IMR-90 (cell line): ENCODE measurements around the gene TJAP1. TPM values are rescaled to one million over a fixed set of nuclear protein-coding genes. Genes with fewer than 3 reads are reported as not detected.

Experiments used
- ATAC-seq: fragments of 200-7000 bp; cut with Tn5 transposase; 2 replicates; pipeline ENCODE4 v1.9.1; 2020; ENCODE audit warnings: low read depth, mild to moderate bottlenecking, moderate library complexity
- BruUV-seq: library from RNA; stranded (reverse); fragments of 400-500 nt; replicated peaks from 2 replicates; lab custom pipeline; 2021; lab: Mats Ljungman, UMichigan
- CTCF ChIA-PET: fragments of 300-600 bp; formaldehyde crosslinking; extraction: SDS; loops from one replicate; lab custom pipeline; 2021; ENCODE audit warnings: antibody characterized with exemption; lab: Yijun Ruan, JAX
- POLR2A ChIA-PET: fragments of 300-600 bp; sonication (Branson Sonifier 250); formaldehyde crosslinking; loops from one replicate; lab custom pipeline; 2022; ENCODE audit warnings: antibody characterized with exemption; ENCODE audit not compliant: unreplicated experiment; lab: Charles Lee
- DNase-seq: peaks from one replicate; pipeline ENCODE4 v3.0.0; 2013
- H2AFZ ChIP-seq: replicated peaks from 2 replicates; pipeline ENCODE3; 2013; ENCODE audit warnings: low read length, mild to moderate bottlenecking; ENCODE audit not compliant: poor library complexity
- H2AK5ac ChIP-seq: 2 replicates; pipeline ENCODE4 v1.6.1; 2013; ENCODE audit warnings: low read depth, low read length, inconsistent platforms
- H2AK9ac ChIP-seq: replicated peaks from 2 replicates; pipeline ENCODE3; 2013; ENCODE audit warnings: mild to moderate bottlenecking, low read depth, low read length, moderate library complexity; ENCODE audit not compliant: poor library complexity
- H2BK120ac ChIP-seq: 2 replicates; pipeline ENCODE4 v1.6.1; 2013; ENCODE audit warnings: low read depth, low read length, inconsistent platforms
- H2BK15ac ChIP-seq: 3 replicates; pipeline ENCODE4 v1.6.1; 2013; ENCODE audit warnings: low read depth, low read length, inconsistent platforms
- H2BK20ac ChIP-seq: 2 replicates; pipeline ENCODE4 v1.6.1; 2013; ENCODE audit warnings: low read depth, mild to moderate bottlenecking, inconsistent platforms, low read length, moderate library complexity
- H2BK5ac ChIP-seq: 2 replicates; pipeline ENCODE4 v1.6.1; 2013; ENCODE audit warnings: mild to moderate bottlenecking, low read depth, low read length, inconsistent platforms; ENCODE audit not compliant: poor library complexity, severe bottlenecking
- H3K14ac ChIP-seq: replicated peaks from 2 replicates; pipeline ENCODE4 v1.6.1; 2013; ENCODE audit warnings: low read depth, low read length, inconsistent platforms
- H3K18ac ChIP-seq: 2 replicates; pipeline ENCODE4 v1.6.1; 2013; ENCODE audit warnings: low read depth, low read length, control low read depth
- H3K23ac ChIP-seq: 2 replicates; pipeline ENCODE4 v1.6.1; 2013; ENCODE audit warnings: low read depth, low read length, inconsistent platforms
- H3K27ac ChIP-seq: 2 replicates; pipeline ENCODE4 v1.5.1; 2013; ENCODE audit warnings: mild to moderate bottlenecking, control low read depth, low read length; ENCODE audit not compliant: insufficient read depth
- H3K27me3 ChIP-seq: 2 replicates; pipeline ENCODE4 v1.6.1; 2013; ENCODE audit warnings: low read length; ENCODE audit not compliant: control insufficient read depth, insufficient read depth
- H3K36me3 ChIP-seq: 2 replicates; pipeline ENCODE4 v1.6.1; 2013; ENCODE audit warnings: low read length, mixed read lengths; ENCODE audit not compliant: control insufficient read depth, insufficient read depth
- H3K4ac ChIP-seq: 2 replicates; pipeline ENCODE4 v1.6.1; 2013; ENCODE audit warnings: low read depth, low read length, inconsistent platforms
- H3K4me1 ChIP-seq: 2 replicates; pipeline ENCODE4 v1.6.1; 2013; ENCODE audit warnings: low read length, mixed read lengths; ENCODE audit not compliant: control insufficient read depth, insufficient read depth
- H3K4me2 ChIP-seq: 2 replicates; pipeline ENCODE4 v1.6.1; 2013; ENCODE audit warnings: low read depth, mild to moderate bottlenecking, control low read depth, low read length, moderate library complexity
- H3K4me3 ChIP-seq: 2 replicates; pipeline ENCODE4 v1.5.1; 2013; ENCODE audit warnings: low read depth, mild to moderate bottlenecking, control low read depth, low read length, moderate library complexity; ENCODE audit not compliant: insufficient read depth
- H3K56ac ChIP-seq: 2 replicates; pipeline ENCODE4 v1.6.1; 2013; ENCODE audit warnings: low read length, inconsistent platforms; ENCODE audit not compliant: insufficient read depth; ENCODE audit errors: extremely low read depth
- H3K79me1 ChIP-seq, 2 experiments: 2 replicates each; pipeline ENCODE4 v1.6.1; 2013; ENCODE audit warnings: low read length in 2 of 2, inconsistent platforms in 1 of 2, low read depth in 1 of 2
- H3K9ac ChIP-seq: 2 replicates; pipeline ENCODE4 v1.6.1; 2013; ENCODE audit warnings: low read depth, low read length, control low read depth
- H3K9me1 ChIP-seq: 2 replicates; pipeline ENCODE4 v1.6.1; 2013; ENCODE audit warnings: low read length, inconsistent platforms; ENCODE audit not compliant: insufficient read depth
- H3K9me3 ChIP-seq: 2 replicates; pipeline ENCODE4 v1.6.1; 2013; ENCODE audit warnings: low read length; ENCODE audit not compliant: control insufficient read depth, insufficient read depth
- H4K20me1 ChIP-seq: 2 replicates; pipeline ENCODE4 v1.6.1; 2013; ENCODE audit warnings: low read length, inconsistent platforms; ENCODE audit not compliant: insufficient read depth
- H4K5ac ChIP-seq: 2 replicates; pipeline ENCODE4 v1.6.1; 2013; ENCODE audit warnings: mild to moderate bottlenecking, low read depth, low read length, control low read depth
- H4K8ac ChIP-seq, 2 experiments: 2 replicates each; pipeline ENCODE4 v1.6.1; 2013; ENCODE audit warnings: low read depth in 2 of 2, low read length in 2 of 2, control low read depth in 1 of 2, inconsistent platforms in 1 of 2
- H4K91ac ChIP-seq: 2 replicates; pipeline ENCODE4 v1.6.1; 2013; ENCODE audit warnings: low read depth, low read length, inconsistent platforms; ENCODE audit not compliant: insufficient read depth
- BHLHE40 ChIP-seq: fragments of 150-350 bp; IDR thresholded peaks from 2 replicates; pipeline ENCODE4 v1.6.1; 2016; ENCODE audit warnings: mild to moderate bottlenecking, low read depth, low read length
- CEBPB ChIP-seq: IDR thresholded peaks from 2 replicates; pipeline ENCODE4 v1.6.1; 2012; ENCODE audit warnings: low read depth, low read length, improper control_type of control experiment
- ELK1 ChIP-seq: fragments of 150-350 bp; IDR thresholded peaks from 2 replicates; pipeline ENCODE4 v1.6.1; 2016; ENCODE audit warnings: low read depth, mild to moderate bottlenecking, low read length, moderate library complexity, borderline replicate concordance
- FOS ChIP-seq: fragments of 150-350 bp; IDR thresholded peaks from 2 replicates; pipeline ENCODE4 v1.6.1; 2016; ENCODE audit warnings: low read depth, low read length
- MAFK ChIP-seq: IDR thresholded peaks from 2 replicates; pipeline ENCODE4 v1.6.1; 2012; ENCODE audit warnings: low read depth, low read length, improper control_type of control experiment
- MAZ ChIP-seq: IDR thresholded peaks from 2 replicates; pipeline ENCODE4 v1.6.1; 2012; ENCODE audit warnings: low read depth, mild to moderate bottlenecking, low read length, improper control_type of control experiment, moderate library complexity, borderline replicate concordance
- MXI1 ChIP-seq: IDR thresholded peaks from 2 replicates; pipeline ENCODE4 v1.6.1; 2012; ENCODE audit warnings: low read depth, mild to moderate bottlenecking, low read length, moderate library complexity, borderline replicate concordance
- NFE2L2 ChIP-seq: fragments of 150-350 bp; IDR thresholded peaks from 2 replicates; pipeline ENCODE4 v1.6.1; 2016; ENCODE audit warnings: low read depth, mild to moderate bottlenecking, low read length
- POLR2A ChIP-seq: IDR thresholded peaks from 2 replicates; pipeline ENCODE4 v1.6.1; 2012; ENCODE audit warnings: mild to moderate bottlenecking, low read depth, low read length
- RAD21 ChIP-seq: IDR thresholded peaks from 2 replicates; pipeline ENCODE4 v1.6.1; 2012; ENCODE audit warnings: low read length, improper control_type of control experiment
- RFX5 ChIP-seq: IDR thresholded peaks from 2 replicates; pipeline ENCODE4 v1.8.0; 2012; ENCODE audit warnings: low read depth, mild to moderate bottlenecking, low read length, moderate library complexity
- USF2 ChIP-seq: fragments of 150-350 bp; IDR thresholded peaks from 2 replicates; pipeline ENCODE4 v1.6.1; 2017; ENCODE audit warnings: mild to moderate bottlenecking, antibody characterized with exemption, low read length, low read depth
- WGBS, 2 experiments: methylation state at CpG; one replicate each; pipeline versions ENCODE4 v1.1.5 to v1.1.7; 2013; ENCODE audit warnings: missing lambda C conversion rate in 2 of 2; ENCODE audit not compliant: insufficient read length in 1 of 2; ENCODE audit errors: extremely low coverage in 2 of 2; 5-methylcytosine and 5-hydroxymethylcytosine counted together
- dilution Hi-C: fragments of 300-500 bp; cut with HindIII; formaldehyde crosslinking; loops from one replicate; pipeline ENCODE4 v1.14.3; 2018; ENCODE audit warnings: low sequenced_read_pairs; ENCODE audit not compliant: unreplicated experiment
- in situ Hi-C: fragments of 300-500 bp; cut with MboI; formaldehyde crosslinking; loops from 3 replicates; pipeline ENCODE4 v1.14.3; 2019; ENCODE audit warnings: low sequenced_read_pairs, inconsistent platforms, mixed read lengths
- intact Hi-C: fragments of 100-400 bp; cut with micrococcal nuclease; formaldehyde crosslinking; loops from 2 replicates; pipeline ENCODE4 v1.10.0; 2022
- polyA plus RNA-seq, 3 experiments: library from polyadenylated mRNA; depleted of rRNA; stranded (reverse); fragments of >200 nt; gene quantifications; 2 replicates each; pipeline ENCODE4 v1.2.3, GENCODE V29; 2012; ENCODE audit warnings: low replicate concordance in 1 of 3
- total RNA-seq: library from RNA; depleted of rRNA; stranded (reverse); fragments of >200 nt; gene quantifications from 2 replicates; pipeline ENCODE4 v1.2.3, GENCODE V29; 2012

TJAP1 gene
- total and polyA plus RNA-seq, 2 of the 4 experiments (the other 2 are of a cell fraction), result 12.2 to 34.2 TPM

GRCh38 chr6:43516697-43517504 is 39.5 kb downstream of the TJAP1 start, which contains the start of the genes POLR1C and YIPF3:
POLR1C (plus strand) TSS chr6:43517089; CDS start chr6:43517110, 21 bp downstream.
YIPF3 (minus strand) TSS chr6:43516926; CDS start chr6:43516807, 119 bp downstream.
- Histone ChIP-seq H2BK5ac (peak within 1 kb of the TSS; percentile 67), H3K9me3 (no peaks in the 10 kb centered on the region), H3K14ac (peak within 1 kb of the TSS; percentile 100), H3K27me3 (no peaks in the 10 kb centered on the region), H4K91ac (peak within 1 kb of the TSS; percentile 73), H4K8ac (peak within 1 kb of the TSS; percentile 81 to 100), H3K4me1 (peaks cover 10% of the 10 kb centered on the region), H3K56ac (peak within 1 kb of the TSS; percentile 90), H3K23ac (peak within 1 kb of the TSS; percentile 100), H3K18ac (peak within 1 kb of the TSS; percentile 56; the same call in 1 of the 2 replicates), H3K4ac (peak within 1 kb of the TSS; percentile 99), H3K9me1 (0 out of 2 replicates have a peak, but pooled peaks cover 9% of the 10 kb centered on the region), H2BK120ac (peak within 1 kb of the TSS; percentile 45), H3K36me3 (peaks cover 53% of the 10 kb centered on the region), H4K20me1 (no peaks in the 10 kb centered on the region; the same call in 1 of the 2 replicates), H4K5ac (peak within 1 kb of the TSS; percentile 85), H2AK5ac (peak within 1 kb of the TSS; percentile 94), H3K4me3 (peak within 1 kb of the TSS; percentile 80), H2BK15ac (no peak within 1 kb of the TSS; the same call in 2 of the 3 replicates), H3K27ac (peak within 1 kb of the TSS; percentile 83), H3K9ac (peak within 1 kb of the TSS; percentile 96), H3K79me1 (peaks cover 29 to 54% of the 10 kb centered on the region in 2 experiments), H2AFZ (peak within 1 kb of the TSS; percentile 98), H3K4me2 (peak within 1 kb of the TSS; percentile 77), H2AK9ac (peak within 1 kb of the TSS; percentile 99), H2BK20ac (no peak within 1 kb of the TSS)
- no TSS peak for BruUV-seq
- intact Hi-C loops, result no loop called here
- ChIA-PET POLR2A (interaction anchor here (0.6 kb wide), 1 partner anchor 38 kb away, joined by 12 read pairs; no protein-coding TSS in a partner anchor), CTCF (interaction anchor here (1.1 kb wide), 1 partner anchor 9 kb away, joined by 3 read pairs; no protein-coding TSS in a partner anchor)
- dilution Hi-C loops, result no loop called here
- TF ChIP-seq MXI1, result peak; percentile 98
- TF ChIP-seq MAFK, result no peak
- no peak for TF ChIP-seq RAD21
- TF ChIP-seq MAZ, result no peak; the same call in 1 of the 2 replicates
- TF ChIP-seq CEBPB, result peak; percentile 37; the same call in 1 of the 2 replicates
- peak; percentile 19; the same call in 1 of the 2 replicates for TF ChIP-seq USF2
- no peak for TF ChIP-seq RFX5
- no peak for TF ChIP-seq BHLHE40
- no peak for TF ChIP-seq FOS
- TF ChIP-seq ELK1, result no peak
- TF ChIP-seq NFE2L2, result no peak
- peak; percentile 90 for TF ChIP-seq POLR2A
- ATAC-seq (peak; percentile 91), DNase-seq (peak; percentile 97)
- in situ Hi-C loops, result no loop called here
- WGBS, 2 experiments, result 0% methylated on average over 35 of the region's 57 CpGs; no CpG with 5 or more reads in 1 of the 2 experiments
